PC-3 (cell line): ENCODE data around the gene PLEKHA5. TPM values are rescaled to one million over a fixed set of nuclear protein-coding genes. Genes with fewer than 3 reads are reported as not detected.

ENCODE experiments used
- ATAC-seq: fragments of 200-7000 bp; cut with Tn5 transposase; 2 replicates; pipeline ENCODE4 v1.9.1; 2020; ENCODE audit warnings: mild to moderate bottlenecking, moderate library complexity
- BruUV-seq: library from RNA; stranded (reverse); fragments of 400-500 nt; replicated peaks from 2 replicates; lab custom pipeline; 2021; lab: Mats Ljungman, UMichigan
- CTCF ChIA-PET: fragments of 300-600 bp; sonication (Branson Sonifier 250); formaldehyde crosslinking; loops from one replicate; lab custom pipeline; 2022; ENCODE audit warnings: antibody characterized with exemption; lab: Charles Lee
- POLR2A ChIA-PET: fragments of 300-600 bp; sonication (Branson Sonifier 250); formaldehyde crosslinking; loops from one replicate; lab custom pipeline; 2022; ENCODE audit warnings: antibody characterized with exemption; ENCODE audit not compliant: unreplicated experiment; lab: Charles Lee
- DNase-seq: peaks from one replicate; pipeline ENCODE4 v3.0.0-alpha.2; 2015
- H2AFZ ChIP-seq: fragments of 300-600 bp; sonication (generic); 2 replicates; pipeline ENCODE4 v1.6.0; 2016; ENCODE audit warnings: antibody characterized with exemption, low read length
- H3F3A ChIP-seq: fragments of 300-600 bp; sonication (generic); one replicate; pipeline ENCODE4 v1.6.0; 2017; ENCODE audit warnings: antibody characterized with exemption, low read length, control low read depth, mild to moderate bottlenecking; ENCODE audit not compliant: unreplicated experiment
- H3K27ac ChIP-seq: fragments of 300-600 bp; sonication (generic); 2 replicates; pipeline ENCODE4 v1.5.1; 2016; ENCODE audit warnings: mild to moderate bottlenecking, low read length
- H3K27me3 ChIP-seq: fragments of 300-600 bp; sonication (generic); 2 replicates; pipeline ENCODE4 v1.6.1; 2016; ENCODE audit warnings: low read length, mixed read lengths
- H3K36me3 ChIP-seq: fragments of 300-600 bp; sonication (generic); 2 replicates; pipeline ENCODE4 v1.6.1; 2016; ENCODE audit warnings: low read depth, mixed run types, low read length, mixed read lengths
- H3K4me1 ChIP-seq: fragments of 300-600 bp; sonication (generic); 2 replicates; pipeline ENCODE4 v1.5.1; 2016; ENCODE audit warnings: low read length; ENCODE audit not compliant: insufficient read depth
- H3K4me2 ChIP-seq: fragments of 300-600 bp; sonication (generic); 2 replicates; pipeline ENCODE4 v1.6.0; 2016; ENCODE audit warnings: low read length
- H3K4me3 ChIP-seq: fragments of 300-600 bp; sonication (generic); 2 replicates; pipeline ENCODE4 v1.5.1; 2016; ENCODE audit warnings: mild to moderate bottlenecking, low read length, mixed read lengths
- H3K79me2 ChIP-seq: fragments of 300-600 bp; sonication (generic); 2 replicates; pipeline ENCODE4 v1.6.1; 2017; ENCODE audit warnings: low read length, mixed read lengths
- H3K9ac ChIP-seq: fragments of 300-600 bp; sonication (generic); 2 replicates; pipeline ENCODE4 v1.6.0; 2016; ENCODE audit warnings: mild to moderate bottlenecking, low read length
- H3K9me2 ChIP-seq: fragments of 300-600 bp; sonication (generic); replicated peaks from 2 replicates; pipeline ENCODE4 v1.6.1; 2016; ENCODE audit warnings: mixed run types, low read length, mixed read lengths
- H3K9me3 ChIP-seq: fragments of 300-600 bp; sonication (generic); 2 replicates; pipeline ENCODE4 v1.6.1; 2016; ENCODE audit warnings: low read length, mixed read lengths
- H4K20me1 ChIP-seq: fragments of 300-600 bp; sonication (generic); 2 replicates; pipeline ENCODE4 v1.6.1; 2016; ENCODE audit warnings: low read length, mixed read lengths
- EZH2 ChIP-seq: fragments of 300-600 bp; sonication (generic); IDR thresholded peaks from one replicate; pipeline ENCODE4 v1.6.1; 2017; ENCODE audit warnings: antibody characterized with exemption, mild to moderate bottlenecking, low read length; ENCODE audit not compliant: unreplicated experiment
- EZH2phosphoT487 ChIP-seq: fragments of 300-600 bp; sonication (generic); IDR thresholded peaks from 2 replicates; pipeline ENCODE4 v1.6.1; 2018; ENCODE audit warnings: mild to moderate bottlenecking, antibody characterized with exemption, low read length, borderline replicate concordance
- intact Hi-C: fragments of 100-400 bp; cut with micrococcal nuclease; formaldehyde crosslinking; loops from 2 replicates; pipeline ENCODE4 v1.9.0; 2023
- total RNA-seq: library from RNA; depleted of rRNA; stranded (reverse); fragments of >200 nt; gene quantifications from 2 replicates; pipeline ENCODE4 v1.2.3, GENCODE V29; 2014
- TF ChIP-seq, protein P1 (sequence below): fragments of 300-600 bp; sonication (generic); conservative IDR thresholded peaks from 2 replicates; pipeline ENCODE4 v1.5.1; 2017; ENCODE audit warnings: antibody characterized with exemption, low read depth, mild to moderate bottlenecking, low read length

The PLEKHA5 gene
- total RNA-seq, 1 experiment from 2014 or later, result 16.7 TPM

DNA sequence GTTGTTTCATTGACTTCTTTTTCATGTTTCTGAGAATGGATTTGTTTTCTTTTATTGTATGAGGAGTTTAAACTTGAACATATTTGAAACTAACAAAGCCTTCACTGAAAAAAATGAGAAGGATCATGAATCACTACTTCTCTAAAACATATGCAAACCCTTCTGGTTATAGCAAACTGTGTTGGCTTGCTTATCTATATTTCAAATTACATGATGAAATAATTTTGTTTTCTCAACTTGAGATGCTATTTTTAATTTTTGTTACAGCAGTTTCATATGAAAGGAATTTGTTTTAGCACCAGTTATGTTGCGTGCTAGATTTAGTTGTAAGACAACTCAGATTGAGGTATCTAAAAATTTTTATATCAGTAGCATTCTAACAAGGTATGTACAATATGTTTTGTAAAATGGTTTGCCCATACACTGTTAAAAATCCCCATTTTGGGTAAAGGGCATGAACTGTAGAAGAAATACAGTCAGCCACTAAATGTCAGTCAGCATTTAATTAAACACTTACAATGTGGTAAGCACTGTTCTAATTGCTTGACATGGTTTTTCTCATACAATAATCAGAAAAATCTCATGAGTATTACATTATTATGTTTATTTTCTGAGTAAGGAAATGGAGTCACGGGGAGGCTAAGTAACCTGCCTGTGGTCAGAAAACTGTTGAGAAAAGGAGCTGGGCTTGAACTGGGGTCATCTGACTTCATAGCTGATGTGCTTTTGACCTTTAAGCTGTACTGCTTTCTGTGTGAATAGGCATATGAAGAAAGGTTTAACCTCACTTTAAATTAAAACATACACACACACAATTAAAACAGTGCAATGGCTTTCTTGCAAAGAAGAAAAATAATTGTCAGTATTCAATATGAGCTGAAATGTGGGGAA lies 105.7 kb downstream of the PLEKHA5 start:
- no peaks in the 10 kb centered on the region for H3K9me2 ChIP-seq
- H3K9ac ChIP-seq, result no peak overlapping the region
- H3K4me2 ChIP-seq, result no peak overlapping the region
- intact Hi-C loops, result no loop called here
- no peaks in the 10 kb centered on the region for H3K79me2 ChIP-seq
- H4K20me1 ChIP-seq, result no peaks in the 10 kb centered on the region
- POLR2A ChIA-PET, result no interaction called here
- H3K27ac ChIP-seq, result no peak overlapping the region
- H3F3A ChIP-seq, result no peaks in the 10 kb centered on the region
- H3K9me3 ChIP-seq, result no peaks in the 10 kb centered on the region
- H3K27me3 ChIP-seq, result no peaks in the 10 kb centered on the region
- no peaks in the 10 kb centered on the region for H3K36me3 ChIP-seq
- H3K4me1 ChIP-seq, result 0 out of 2 replicates have a peak, but pooled peaks cover 5% of the 10 kb centered on the region
- CTCF ChIA-PET, result no interaction called here
- H2AFZ ChIP-seq, result no peak overlapping the region
- ATAC-seq (no peak), DNase-seq (no peak)
- no peak overlapping the region for H3K4me3 ChIP-seq
- no TSS peak for BruUV-seq
- TF ChIP-seq, protein P1, sequence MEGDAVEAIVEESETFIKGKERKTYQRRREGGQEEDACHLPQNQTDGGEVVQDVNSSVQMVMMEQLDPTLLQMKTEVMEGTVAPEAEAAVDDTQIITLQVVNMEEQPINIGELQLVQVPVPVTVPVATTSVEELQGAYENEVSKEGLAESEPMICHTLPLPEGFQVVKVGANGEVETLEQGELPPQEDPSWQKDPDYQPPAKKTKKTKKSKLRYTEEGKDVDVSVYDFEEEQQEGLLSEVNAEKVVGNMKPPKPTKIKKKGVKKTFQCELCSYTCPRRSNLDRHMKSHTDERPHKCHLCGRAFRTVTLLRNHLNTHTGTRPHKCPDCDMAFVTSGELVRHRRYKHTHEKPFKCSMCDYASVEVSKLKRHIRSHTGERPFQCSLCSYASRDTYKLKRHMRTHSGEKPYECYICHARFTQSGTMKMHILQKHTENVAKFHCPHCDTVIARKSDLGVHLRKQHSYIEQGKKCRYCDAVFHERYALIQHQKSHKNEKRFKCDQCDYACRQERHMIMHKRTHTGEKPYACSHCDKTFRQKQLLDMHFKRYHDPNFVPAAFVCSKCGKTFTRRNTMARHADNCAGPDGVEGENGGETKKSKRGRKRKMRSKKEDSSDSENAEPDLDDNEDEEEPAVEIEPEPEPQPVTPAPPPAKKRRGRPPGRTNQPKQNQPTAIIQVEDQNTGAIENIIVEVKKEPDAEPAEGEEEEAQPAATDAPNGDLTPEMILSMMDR, result no peak
- TF ChIP-seq EZH2, result no peak
- no peak for TF ChIP-seq EZH2phosphoT487

DNA sequence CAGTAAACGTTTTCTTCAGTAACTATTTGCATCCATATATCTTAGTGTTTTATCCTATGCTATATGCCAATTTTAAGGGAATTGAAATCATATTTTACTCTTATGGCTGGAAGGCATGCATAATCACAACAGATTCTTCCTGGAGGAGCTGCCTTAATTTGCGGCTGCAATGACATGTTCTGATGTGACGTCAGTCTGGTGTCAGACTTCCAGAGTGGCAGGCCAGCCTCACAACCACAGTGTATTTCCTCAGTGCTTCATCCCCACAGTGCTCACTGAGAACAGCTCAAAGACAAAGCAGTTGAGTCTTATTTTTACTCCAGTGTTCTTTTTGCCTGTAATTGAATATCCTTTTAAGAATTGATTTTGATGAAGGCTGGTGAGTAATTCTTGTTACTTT lies 107.1 kb downstream of the PLEKHA5 start:
- DNase-seq (no peak), ATAC-seq (no peak)
- Histone ChIP-seq H3K27me3 (no peaks in the 10 kb centered on the region), H4K20me1 (no peaks in the 10 kb centered on the region), H3K9me2 (no peaks in the 10 kb centered on the region), H3K4me1 (0 out of 2 replicates have a peak, but pooled peaks cover 5% of the 10 kb centered on the region), H3K79me2 (no peaks in the 10 kb centered on the region), H3K27ac (no peak overlapping the region), H3K9me3 (no peaks in the 10 kb centered on the region), H2AFZ (no peak overlapping the region), H3K4me2 (no peak overlapping the region), H3K9ac (no peak overlapping the region), H3F3A (no peaks in the 10 kb centered on the region), H3K4me3 (no peak overlapping the region), H3K36me3 (no peaks in the 10 kb centered on the region)
- ChIA-PET CTCF (no interaction called here), POLR2A (no interaction called here)
- no TSS peak for BruUV-seq
- TF ChIP-seq, protein P1, result no peak
- no peak for TF ChIP-seq EZH2phosphoT487
- no peak for TF ChIP-seq EZH2
- intact Hi-C loops, result no loop called here

DNA sequence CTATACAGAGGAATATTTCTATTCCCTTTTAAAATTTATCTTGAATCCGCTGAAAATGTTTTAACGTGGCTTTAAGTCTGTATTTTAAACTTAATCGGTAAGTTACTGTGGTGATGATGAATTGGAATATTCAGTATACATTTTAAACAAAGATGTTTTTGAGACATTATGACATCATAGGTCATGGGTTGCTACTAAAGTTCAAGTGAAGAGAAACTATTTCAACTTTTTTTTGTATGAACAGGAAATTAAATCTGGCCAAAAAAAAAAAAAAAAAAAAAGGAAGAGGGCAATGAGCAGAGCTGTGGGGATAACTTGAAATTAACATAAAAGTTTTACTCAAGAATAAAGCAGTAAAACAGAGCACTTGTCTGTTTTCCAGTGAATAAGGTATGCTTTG lies 109.0 kb downstream of the PLEKHA5 start:
- BruUV-seq, result no TSS peak
- H3K27me3 ChIP-seq, result no peaks in the 10 kb centered on the region
- no peak overlapping the region for H2AFZ ChIP-seq
- ChIA-PET POLR2A (no interaction called here), CTCF (no interaction called here)
- H3K4me2 ChIP-seq, result no peak overlapping the region
- no peaks in the 10 kb centered on the region for H3K79me2 ChIP-seq
- H4K20me1 ChIP-seq, result no peaks in the 10 kb centered on the region
- intact Hi-C loops, result no loop called here
- H3K9me2 ChIP-seq, result no peaks in the 10 kb centered on the region
- no peaks in the 10 kb centered on the region for H3K36me3 ChIP-seq
- ATAC-seq (no peak), DNase-seq (no peak)
- H3K4me3 ChIP-seq, result no peak overlapping the region
- TF ChIP-seq EZH2phosphoT487, result no peak
- no peak for TF ChIP-seq EZH2
- TF ChIP-seq, protein P1, result no peak
- H3K27ac ChIP-seq, result no peak overlapping the region
- no peaks in the 10 kb centered on the region for H3K9me3 ChIP-seq
- H3F3A ChIP-seq, result no peaks in the 10 kb centered on the region
- 0 out of 2 replicates have a peak, but pooled peaks cover 5% of the 10 kb centered on the region for H3K4me1 ChIP-seq
- no peak overlapping the region for H3K9ac ChIP-seq
